ENCODE results near the gene TAF15. TPM values are rescaled to one million over a fixed set of nuclear protein-coding genes. Genes with fewer than 3 reads are reported as not detected.

Gene TAF15
- total RNA-seq, 4 donors from 2014 or later = 55.9 to 79.8 (median 65.4) TPM

GRCh38 chr17:35764123-35764991 lies 44.9 kb upstream of the TAF15 start:
- intact Hi-C loops (cut with DNase I) = loop anchor here (2.0 kb wide), 1 partner anchor 40 kb away; no protein-coding TSS in a partner anchor
- peak; percentile 92 to 94 for DNase-seq
- peaks cover 7 to 9% of the 10 kb centered on the region in 2 donors for H3K4me1 ChIP-seq
- H3K4me3 ChIP-seq (replicated peaks in 1 of 3) = peak overlapping the region in 1 of 3 donors; percentile 25
- 3 to 4% methylated on average over 16 to 43 of the region's 75 CpGs for WGBS, 2 donors
- H3K9me3 ChIP-seq = no peaks in the 10 kb centered on the region
- H3K27me3 ChIP-seq = no peaks in the 10 kb centered on the region
- TF ChIP-seq CTCF (IDR thresholded peaks at IDR 0.05) (peak; percentile 66 to 100 (median 95)), POLR2A (IDR thresholded peaks at IDR 0.05) (peak in 1 of 2 donors; percentile 37)
- H3K36me3 ChIP-seq = no peaks in the 10 kb centered on the region
- peak overlapping the region in 2 of 3 donors; percentile 49 to 56 for H3K27ac ChIP-seq

- Histone ChIP-seq H3K4me1 (peaks cover 7 to 9% of the 10 kb centered on the region in 2 donors), H3K9me3 (no peaks in the 10 kb centered on the region), H3K27ac (no peak overlapping the region), H3K27me3 (no peaks in the 10 kb centered on the region), H3K36me3 (no peaks in the 10 kb centered on the region), H3K4me3 (replicated peaks in 1 of 3) (no peak overlapping the region)
- no peak for DNase-seq
- WGBS, 2 donors = 82 to 88% methylated on average over 11 of the region's 11 CpGs
- TF ChIP-seq POLR2A (IDR thresholded peaks at IDR 0.05) (no peak), CTCF (IDR thresholded peaks at IDR 0.05) (no peak)
- intact Hi-C loops (cut with DNase I) = loop anchor here (2.0 kb wide), 1 partner anchor 40 kb away; no protein-coding TSS in a partner anchor
Measured at GRCh38 chr17:35765086-35765710, 44.1 kb upstream of the TAF15 start.

- no peak for DNase-seq
- Histone ChIP-seq H3K9me3 (no peaks in the 10 kb centered on the region), H3K27ac (no peak overlapping the region), H3K4me1 (peaks cover 7 to 9% of the 10 kb centered on the region in 2 donors), H3K4me3 (replicated peaks in 1 of 3) (no peak overlapping the region), H3K36me3 (no peaks in the 10 kb centered on the region), H3K27me3 (no peaks in the 10 kb centered on the region)
- TF ChIP-seq POLR2A (IDR thresholded peaks at IDR 0.05) (no peak), CTCF (IDR thresholded peaks at IDR 0.05) (no peak)
- intact Hi-C loops (cut with DNase I) = loop anchor here (2.0 kb wide), 1 partner anchor 39 kb away; no protein-coding TSS in a partner anchor
- WGBS, 2 donors = 81 to 85% methylated on average over 7 of the region's 8 CpGs
Measured at GRCh38 chr17:35765756-35766488, 43.4 kb upstream of the TAF15 start.

GRCh38 chr17:35766489-35766877 lies 42.8 kb upstream of the TAF15 start:
- Histone ChIP-seq H3K36me3 (no peaks in the 10 kb centered on the region), H3K9me3 (no peaks in the 10 kb centered on the region), H3K27ac (no peak overlapping the region), H3K4me1 (peaks cover 7 to 9% of the 10 kb centered on the region in 2 donors), H3K4me3 (replicated peaks in 1 of 3) (no peak overlapping the region), H3K27me3 (no peaks in the 10 kb centered on the region)
- intact Hi-C loops (cut with DNase I) = no loop called here
- no peak for DNase-seq
- 91 to 93% methylated on average over 21 to 24 of the region's 24 CpGs for WGBS, 2 donors
- TF ChIP-seq POLR2A (IDR thresholded peaks at IDR 0.05) (no peak), CTCF (IDR thresholded peaks at IDR 0.05) (no peak)

All from thyroid gland (tissue), 4 donors.